Measurements from ENCODE around the gene USP32.

USP32 gene

DNA sequence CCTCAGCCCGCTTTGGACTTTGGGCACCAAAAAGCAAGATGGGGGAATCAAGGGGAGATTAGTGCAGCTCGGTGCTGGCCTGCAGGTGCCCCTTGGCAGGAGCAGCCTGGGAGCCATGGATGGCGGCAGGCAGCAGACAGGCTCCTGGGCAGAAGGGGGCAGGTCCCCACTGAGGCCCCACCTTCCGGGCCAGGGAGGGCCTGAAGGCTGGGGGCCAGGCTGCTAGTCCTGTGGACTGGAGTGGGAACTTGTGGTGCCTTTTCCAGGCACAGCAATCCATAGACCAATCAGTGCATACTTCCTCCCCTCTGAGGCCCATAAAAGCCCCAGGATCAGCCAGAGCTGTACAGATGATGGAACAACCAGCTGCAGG lies 64.0 kb downstream of the USP32 start (continued):
- TF ChIP-seq, protein P1, sequence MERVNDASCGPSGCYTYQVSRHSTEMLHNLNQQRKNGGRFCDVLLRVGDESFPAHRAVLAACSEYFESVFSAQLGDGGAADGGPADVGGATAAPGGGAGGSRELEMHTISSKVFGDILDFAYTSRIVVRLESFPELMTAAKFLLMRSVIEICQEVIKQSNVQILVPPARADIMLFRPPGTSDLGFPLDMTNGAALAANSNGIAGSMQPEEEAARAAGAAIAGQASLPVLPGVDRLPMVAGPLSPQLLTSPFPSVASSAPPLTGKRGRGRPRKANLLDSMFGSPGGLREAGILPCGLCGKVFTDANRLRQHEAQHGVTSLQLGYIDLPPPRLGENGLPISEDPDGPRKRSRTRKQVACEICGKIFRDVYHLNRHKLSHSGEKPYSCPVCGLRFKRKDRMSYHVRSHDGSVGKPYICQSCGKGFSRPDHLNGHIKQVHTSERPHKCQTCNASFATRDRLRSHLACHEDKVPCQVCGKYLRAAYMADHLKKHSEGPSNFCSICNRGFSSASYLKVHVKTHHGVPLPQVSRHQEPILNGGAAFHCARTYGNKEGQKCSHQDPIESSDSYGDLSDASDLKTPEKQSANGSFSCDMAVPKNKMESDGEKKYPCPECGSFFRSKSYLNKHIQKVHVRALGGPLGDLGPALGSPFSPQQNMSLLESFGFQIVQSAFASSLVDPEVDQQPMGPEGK (CRISPR knock-in tag; IDR thresholded peaks at IDR 0.05; ENCODE audit: borderline replicate concordance): no peak
- TF ChIP-seq, protein P2, sequence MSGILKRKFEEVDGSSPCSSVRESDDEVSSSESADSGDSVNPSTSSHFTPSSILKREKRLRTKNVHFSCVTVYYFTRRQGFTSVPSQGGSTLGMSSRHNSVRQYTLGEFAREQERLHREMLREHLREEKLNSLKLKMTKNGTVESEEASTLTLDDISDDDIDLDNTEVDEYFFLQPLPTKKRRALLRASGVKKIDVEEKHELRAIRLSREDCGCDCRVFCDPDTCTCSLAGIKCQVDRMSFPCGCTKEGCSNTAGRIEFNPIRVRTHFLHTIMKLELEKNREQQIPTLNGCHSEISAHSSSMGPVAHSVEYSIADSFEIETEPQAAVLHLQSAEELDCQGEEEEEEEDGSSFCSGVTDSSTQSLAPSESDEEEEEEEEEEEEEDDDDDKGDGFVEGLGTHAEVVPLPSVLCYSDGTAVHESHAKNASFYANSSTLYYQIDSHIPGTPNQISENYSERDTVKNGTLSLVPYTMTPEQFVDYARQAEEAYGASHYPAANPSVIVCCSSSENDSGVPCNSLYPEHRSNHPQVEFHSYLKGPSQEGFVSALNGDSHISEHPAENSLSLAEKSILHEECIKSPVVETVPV (CRISPR knock-in tag; IDR thresholded peaks at IDR 0.05): no peak
- TF ChIP-seq ZNF565 (CRISPR knock-in tag; conservative IDR thresholded peaks at IDR 0.05; ENCODE audit: low read depth): no peak
- no peak for TF ChIP-seq BACH2 (CRISPR knock-in tag; IDR thresholded peaks at IDR 0.05; ENCODE audit: borderline replicate concordance)
- TF ChIP-seq ARNTL (CRISPR knock-in tag; IDR thresholded peaks at IDR 0.05; ENCODE audit: borderline replicate concordance, low read depth): no peak
- TF ChIP-seq ZFP3 (CRISPR knock-in tag; IDR thresholded peaks at IDR 0.05): no peak

- TF ChIP-seq, protein P3, sequence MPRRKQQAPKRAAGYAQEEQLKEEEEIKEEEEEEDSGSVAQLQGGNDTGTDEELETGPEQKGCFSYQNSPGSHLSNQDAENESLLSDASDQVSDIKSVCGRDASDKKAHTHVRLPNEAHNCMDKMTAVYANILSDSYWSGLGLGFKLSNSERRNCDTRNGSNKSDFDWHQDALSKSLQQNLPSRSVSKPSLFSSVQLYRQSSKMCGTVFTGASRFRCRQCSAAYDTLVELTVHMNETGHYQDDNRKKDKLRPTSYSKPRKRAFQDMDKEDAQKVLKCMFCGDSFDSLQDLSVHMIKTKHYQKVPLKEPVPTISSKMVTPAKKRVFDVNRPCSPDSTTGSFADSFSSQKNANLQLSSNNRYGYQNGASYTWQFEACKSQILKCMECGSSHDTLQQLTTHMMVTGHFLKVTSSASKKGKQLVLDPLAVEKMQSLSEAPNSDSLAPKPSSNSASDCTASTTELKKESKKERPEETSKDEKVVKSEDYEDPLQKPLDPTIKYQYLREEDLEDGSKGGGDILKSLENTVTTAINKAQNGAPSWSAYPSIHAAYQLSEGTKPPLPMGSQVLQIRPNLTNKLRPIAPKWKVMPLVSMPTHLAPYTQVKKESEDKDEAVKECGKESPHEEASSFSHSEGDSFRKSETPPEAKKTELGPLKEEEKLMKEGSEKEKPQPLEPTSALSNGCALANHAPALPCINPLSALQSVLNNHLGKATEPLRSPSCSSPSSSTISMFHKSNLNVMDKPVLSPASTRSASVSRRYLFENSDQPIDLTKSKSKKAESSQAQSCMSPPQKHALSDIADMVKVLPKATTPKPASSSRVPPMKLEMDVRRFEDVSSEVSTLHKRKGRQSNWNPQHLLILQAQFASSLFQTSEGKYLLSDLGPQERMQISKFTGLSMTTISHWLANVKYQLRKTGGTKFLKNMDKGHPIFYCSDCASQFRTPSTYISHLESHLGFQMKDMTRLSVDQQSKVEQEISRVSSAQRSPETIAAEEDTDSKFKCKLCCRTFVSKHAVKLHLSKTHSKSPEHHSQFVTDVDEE (CRISPR knock-in tag; IDR thresholded peaks at IDR 0.05): peak; percentile 37; the same call in 1 of the 2 replicates
- TF ChIP-seq CSDC2 (CRISPR knock-in tag; IDR thresholded peaks at IDR 0.05): no peak
- TF ChIP-seq ZC3H10 (CRISPR knock-in tag; IDR thresholded peaks at IDR 0.05): no peak
- TF ChIP-seq, protein P2 (CRISPR knock-in tag; IDR thresholded peaks at IDR 0.05): 0 out of 2 replicates have a peak, but pooled peaks have one; percentile 30
- TF ChIP-seq TCF4 (CRISPR knock-in tag; IDR thresholded peaks at IDR 0.05; ENCODE audit: borderline replicate concordance): peak; percentile 66
- peak; percentile 40; the same call in 1 of the 3 replicates for ATAC-seq
These were observed 64.6 kb downstream of the USP32 start for GRCh38 chr17:60327134-60327900.

GRCh38 chr17:60326702-60327101 lies 65.2 kb downstream of the USP32 start:
- no peak for ATAC-seq
- TF ChIP-seq BACH2 (CRISPR knock-in tag; IDR thresholded peaks at IDR 0.05; ENCODE audit: borderline replicate concordance): no peak
- TF ChIP-seq CSDC2 (CRISPR knock-in tag; IDR thresholded peaks at IDR 0.05): no peak
- TF ChIP-seq TCF4 (CRISPR knock-in tag; IDR thresholded peaks at IDR 0.05; ENCODE audit: borderline replicate concordance): no peak
- TF ChIP-seq GLIS3 (CRISPR knock-in tag; IDR thresholded peaks at IDR 0.05): no peak
- TF ChIP-seq, protein P4, sequence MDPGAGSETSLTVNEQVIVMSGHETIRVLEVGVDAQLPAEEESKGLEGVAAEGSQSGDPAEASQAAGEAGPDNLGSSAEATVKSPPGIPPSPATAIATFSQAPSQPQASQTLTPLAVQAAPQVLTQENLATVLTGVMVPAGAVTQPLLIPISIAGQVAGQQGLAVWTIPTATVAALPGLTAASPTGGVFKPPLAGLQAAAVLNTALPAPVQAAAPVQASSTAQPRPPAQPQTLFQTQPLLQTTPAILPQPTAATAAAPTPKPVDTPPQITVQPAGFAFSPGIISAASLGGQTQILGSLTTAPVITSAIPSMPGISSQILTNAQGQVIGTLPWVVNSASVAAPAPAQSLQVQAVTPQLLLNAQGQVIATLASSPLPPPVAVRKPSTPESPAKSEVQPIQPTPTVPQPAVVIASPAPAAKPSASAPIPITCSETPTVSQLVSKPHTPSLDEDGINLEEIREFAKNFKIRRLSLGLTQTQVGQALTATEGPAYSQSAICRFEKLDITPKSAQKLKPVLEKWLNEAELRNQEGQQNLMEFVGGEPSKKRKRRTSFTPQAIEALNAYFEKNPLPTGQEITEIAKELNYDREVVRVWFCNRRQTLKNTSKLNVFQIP (CRISPR knock-in tag; IDR thresholded peaks at IDR 0.05; ENCODE audit: borderline replicate concordance, low read depth): no peak
- no peak for TF ChIP-seq SNAI2 (CRISPR knock-in tag; IDR thresholded peaks at IDR 0.05)
- TF ChIP-seq PPARA (CRISPR knock-in tag; IDR thresholded peaks at IDR 0.05; ENCODE audit: borderline replicate concordance): no peak
- TF ChIP-seq TOX (CRISPR knock-in tag; IDR thresholded peaks at IDR 0.05; ENCODE audit: borderline replicate concordance): no peak
- no peak for TF ChIP-seq RARB (CRISPR knock-in tag; IDR thresholded peaks at IDR 0.05)
- no peak for TF ChIP-seq ZC3H10 (CRISPR knock-in tag; IDR thresholded peaks at IDR 0.05)
- TF ChIP-seq, protein P2 (CRISPR knock-in tag; IDR thresholded peaks at IDR 0.05): no peak
- no peak for TF ChIP-seq ZFP3 (CRISPR knock-in tag; IDR thresholded peaks at IDR 0.05)
- TF ChIP-seq ZNF8 (CRISPR knock-in tag; IDR thresholded peaks at IDR 0.05): no peak
- TF ChIP-seq ISL1 (CRISPR knock-in tag; IDR thresholded peaks at IDR 0.05): no peak
